Measurements from ENCODE around the gene TWF2. TPM values are rescaled to one million over a fixed set of nuclear protein-coding genes. Genes with fewer than 3 reads are reported as not detected.

TWF2 gene
- total and polyA plus RNA-seq, 10 of the 15 experiments (the other 5 are each of a cell fraction or from before 2014, with no cell fraction given), result 0.16 to 106 (median 68.5) TPM

- no TSS peak for BruUV-seq (replicated peaks)
- H2AFZ ChIP-seq (ENCODE audit: control insufficient read depth, low read depth, low read length), result no peak overlapping the region
- RAD21 ChIA-PET (ENCODE audit: unreplicated experiment), result interaction anchor here (0.6 to 3.4 kb wide), 9 partner anchors 9 to 1616 kb away, joined by 3 to 22 read pairs (median 4); partner anchors contain the start of genes POC1A and TLR9
- DNase-seq (ENCODE audit: low read depth, low spot score), result no peak
- H3K4me3 ChIP-seq, result peak overlapping the region; percentile 28; the same call in 1 of the 2 replicates
- peaks cover 4 to 28% of the 10 kb centered on the region in 2 experiments; a peak in 3 of 4 replicates for H3K36me3 ChIP-seq (ENCODE audit: control insufficient read depth in 2 of 2, insufficient read depth in 2 of 2, low read length in 1 of 2)
- peaks cover 27% of the 10 kb centered on the region for H3K4me1 ChIP-seq (ENCODE audit: control insufficient read depth, insufficient read depth, low read length)
- peak; percentile 34 for ATAC-seq
- peak overlapping the region; percentile 62 for H3K27ac ChIP-seq (ENCODE audit: control insufficient read depth, insufficient read depth)
- H4K20me1 ChIP-seq (ENCODE audit: control insufficient read depth, insufficient read depth), result no peaks in the 10 kb centered on the region
- FAIRE-seq, result no peak
- SMC1A ChIA-PET (ENCODE audit: uncharacterized antibody, unreplicated experiment), result interaction anchor here (0.9 to 2.8 kb wide), 6 partner anchors 12 to 150 kb away, joined by 3 to 28 read pairs (median 4); partner anchors contain the start of gene TLR9
- in situ Hi-C loops (cut with MboI) (no loop called here), intact Hi-C loops (cut with micrococcal nuclease; ENCODE audit: unreplicated experiment) (no loop called here)
- H3K9ac ChIP-seq (ENCODE audit: control insufficient read depth, insufficient read depth, low read length), result peak overlapping the region; percentile 11
- CTCF ChIA-PET, result interaction anchor here (0.5 to 7.2 kb wide), 16 partner anchors 8 to 272 kb away, joined by 3 to 59 read pairs (median 5); partner anchors contain the start of genes POC1A, TLR9 and WDR82
- H3K4me2 ChIP-seq (ENCODE audit: control insufficient read depth, insufficient read depth), result peak overlapping the region; percentile 76
- H3K9me3 ChIP-seq (replicated peaks; ENCODE audit: control insufficient read depth, insufficient read depth, low read length), result no peaks in the 10 kb centered on the region
- peaks cover 24% of the 10 kb centered on the region for H3K79me2 ChIP-seq (ENCODE audit: control insufficient read depth, insufficient read depth, low read length)
- POLR2A ChIA-PET, result interaction anchor here (0.6 to 2.9 kb wide), 10 partner anchors 15 to 260 kb away, joined by 3 to 10 read pairs (median 4); partner anchors contain the start of genes DUSP7, POC1A and TLR9
- H3K27me3 ChIP-seq (replicated peaks in 1 of 2; ENCODE audit: control insufficient read depth in 2 of 2, insufficient read depth in 2 of 2, low read length in 1 of 2), result no peaks in the 10 kb centered on the region
- WGBS (ENCODE audit: insufficient coverage, insufficient replicate concordance, low lambda C conversion rate, missing lambda C conversion rate), result 3% methylated on average over 4 of the region's 4 CpGs
- peak; percentile 37; the same call in 1 of the 2 replicates for TF ChIP-seq RELB (IDR thresholded peaks at IDR 0.05; ENCODE audit: low read depth)
- no peak for TF ChIP-seq ZBTB33 (IDR thresholded peaks at IDR 0.05)
- TF ChIP-seq TBL1XR1 (IDR thresholded peaks at IDR 0.05; ENCODE audit: low read depth, low read length), result peak; percentile 42; the same call in 1 of the 2 replicates
- TF ChIP-seq EP300 (IDR thresholded peaks at IDR 0.05; ENCODE audit: borderline replicate concordance in 1 of 2, control insufficient read depth in 1 of 2, low read depth in 2 of 2, low read length in 2 of 2), result no peak
- no peak for TF ChIP-seq STAT3 (IDR thresholded peaks at IDR 0.05; ENCODE audit: low read depth, low read length)
- TF ChIP-seq IKZF1 (conservative IDR thresholded peaks at IDR 0.05), result peak; percentile 51
- peak; percentile 92; the same call in 1 of the 2 replicates for TF ChIP-seq MEF2A (IDR thresholded peaks at IDR 0.05; ENCODE audit: insufficient read depth, low read depth, low read length)
- 0 out of 2 replicates have a peak, but pooled peaks have one; percentile 1 for TF ChIP-seq ATF2 (IDR thresholded peaks at IDR 0.05; ENCODE audit: low read length)
- peak; percentile 57; the same call in 1 of the 2 replicates for TF ChIP-seq HDGF (IDR thresholded peaks at IDR 0.05)
- TF ChIP-seq CREB1 (IDR thresholded peaks at IDR 0.05; ENCODE audit: low read depth), result 0 out of 2 replicates have a peak, but pooled peaks have one; percentile 18
- TF ChIP-seq PBX3 (IDR thresholded peaks at IDR 0.05; ENCODE audit: insufficient replicate concordance, low read depth, low read length), result no peak
- TF ChIP-seq MEF2B (IDR thresholded peaks at IDR 0.05; ENCODE audit: partially characterized antibody, poor library complexity, severe bottlenecking), result peak; percentile 80
- no peak for TF ChIP-seq JUND (IDR thresholded peaks at IDR 0.05; ENCODE audit: low read depth, low read length)
Observed at GRCh38 chr3:52202384-52203077, 36.4 kb downstream of the TWF2 start.

All from GM12878 (cell line).